Measurements from ENCODE around the gene SLC35E4.

- no peak for TF ChIP-seq CTCF (IDR thresholded peaks at IDR 0.05)
- no peak for TF ChIP-seq POLR2A (IDR thresholded peaks at IDR 0.05)
Observed at GRCh38 chr22:30654361-30654760, 18.8 kb downstream of the SLC35E4 start.
